Measurements from ENCODE around the gene SLC2A9.
A peak's percentile ranks its signal among the peaks of the same experiment; 100 is the strongest.

The SLC2A9 gene

GRCh38 chr4:10020106-10020505 is 1.2 kb downstream of the SLC2A9 start:
- no peak for DNase-seq (ENCODE audit: low spot score)

GRCh38 chr4:10019521-10020051 is 1.7 kb downstream of the SLC2A9 start:
- DNase-seq (ENCODE audit: low spot score) = no peak

- peak; percentile 59 for DNase-seq (ENCODE audit: low spot score)
Observed at GRCh38 chr4:10018818-10019461, 2.4 kb downstream of the SLC2A9 start.

- DNase-seq (ENCODE audit: low spot score) = no peak
Observed at GRCh38 chr4:10017037-10017893, 4.0 kb downstream of the SLC2A9 start.

GRCh38 chr4:10016169-10016568 is 5.1 kb downstream of the SLC2A9 start:
- no peak for DNase-seq (ENCODE audit: low spot score)

- peak; percentile 24 for DNase-seq (ENCODE audit: low spot score)
Observed at GRCh38 chr4:10015140-10015753, 6.0 kb downstream of the SLC2A9 start.

- peak; percentile 13 for DNase-seq (ENCODE audit: low spot score)
Observed at GRCh38 chr4:10013722-10014121, 7.6 kb downstream of the SLC2A9 start.

- DNase-seq (ENCODE audit: low spot score) = no peak
Observed at GRCh38 chr4:10011885-10012284, 9.4 kb downstream of the SLC2A9 start.

- no peak for DNase-seq (ENCODE audit: low spot score)
Observed at GRCh38 chr4:10011277-10011676, 10.0 kb downstream of the SLC2A9 start.

- no peak for DNase-seq (ENCODE audit: low spot score)
Observed at GRCh38 chr4:10009861-10010500, 11.3 kb downstream of the SLC2A9 start.

GRCh38 chr4:10008609-10009005 is 12.7 kb downstream of the SLC2A9 start:
- no peak for DNase-seq (ENCODE audit: low spot score)

- DNase-seq (ENCODE audit: low spot score) = no peak
Observed at GRCh38 chr4:10007793-10008608, 13.3 kb downstream of the SLC2A9 start.

GRCh38 chr4:10007436-10007740 is 13.9 kb downstream of the SLC2A9 start:
- no peak for DNase-seq (ENCODE audit: low spot score)

GRCh38 chr4:10006601-10007435 is 14.5 kb downstream of the SLC2A9 start:
- DNase-seq (ENCODE audit: low spot score) = no peak

GRCh38 chr4:10006231-10006600 is 15.1 kb downstream of the SLC2A9 start:
- no peak for DNase-seq (ENCODE audit: low spot score)

- DNase-seq (ENCODE audit: low spot score) = no peak
Observed at GRCh38 chr4:10005632-10006031, 15.7 kb downstream of the SLC2A9 start.

- no peak for DNase-seq (ENCODE audit: low spot score)
Observed at GRCh38 chr4:10003666-10004065, 17.6 kb downstream of the SLC2A9 start.

GRCh38 chr4:10002278-10002677 is 19.0 kb downstream of the SLC2A9 start:
- no peak for DNase-seq (ENCODE audit: low spot score)

GRCh38 chr4:10001757-10002156 is 19.5 kb downstream of the SLC2A9 start:
- no peak for DNase-seq (ENCODE audit: low spot score)

- DNase-seq (ENCODE audit: low spot score) = no peak
Observed at GRCh38 chr4:9999956-10000561, 21.2 kb downstream of the SLC2A9 start.
